ENCODE data around the gene UBE4B.
"Not testable (repeated sequence)": the region's sequence is repeated elsewhere in the genome, so short reads cannot be mapped to it uniquely, and the experiment has no call there.

The UBE4B gene

DNA sequence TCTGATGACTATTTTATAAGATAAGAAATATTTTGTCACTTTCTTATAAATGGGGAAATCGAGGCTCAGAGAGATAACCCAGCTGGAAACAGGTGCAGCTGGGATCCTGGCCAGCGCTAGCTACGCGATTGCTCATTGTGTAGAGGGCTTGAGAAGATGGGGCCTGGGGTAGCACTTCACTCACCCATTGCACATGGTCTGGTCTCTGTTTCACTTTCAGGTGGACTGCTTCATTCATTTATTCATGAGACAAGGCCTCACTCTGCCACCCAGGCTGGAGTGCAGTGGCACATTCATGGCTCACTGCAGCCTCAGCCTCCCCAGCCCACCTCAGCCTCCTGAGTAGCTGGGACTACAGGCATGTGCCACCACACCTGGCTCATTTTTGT is 23.8 kb downstream of the UBE4B start:
- peaks cover 10% of the 10 kb centered on the region for H3K4me1 Mint-ChIP-seq (ENCODE audit: low read depth)
- H3K27me3 Mint-ChIP-seq: no peaks in the 10 kb centered on the region
- H3K27ac Mint-ChIP-seq: no peak overlapping the region
- H3K4me3 Mint-ChIP-seq: no peak overlapping the region
- H3K36me3 Mint-ChIP-seq: peaks cover 6% of the 10 kb centered on the region
- no peaks in the 10 kb centered on the region for H3K9me3 Mint-ChIP-seq (ENCODE audit: low read depth)

- no peaks in the 10 kb centered on the region for H3K27me3 Mint-ChIP-seq
- peaks cover 4% of the 10 kb centered on the region for H3K36me3 Mint-ChIP-seq
- no peak overlapping the region for H3K27ac Mint-ChIP-seq
- no peaks in the 10 kb centered on the region for H3K9me3 Mint-ChIP-seq (ENCODE audit: low read depth)
- H3K4me3 Mint-ChIP-seq: no peak overlapping the region
- peaks cover 10% of the 10 kb centered on the region for H3K4me1 Mint-ChIP-seq (ENCODE audit: low read depth)
Measured at GRCh38 chr1:10057343-10057742, 24.6 kb downstream of the UBE4B start.

DNA sequence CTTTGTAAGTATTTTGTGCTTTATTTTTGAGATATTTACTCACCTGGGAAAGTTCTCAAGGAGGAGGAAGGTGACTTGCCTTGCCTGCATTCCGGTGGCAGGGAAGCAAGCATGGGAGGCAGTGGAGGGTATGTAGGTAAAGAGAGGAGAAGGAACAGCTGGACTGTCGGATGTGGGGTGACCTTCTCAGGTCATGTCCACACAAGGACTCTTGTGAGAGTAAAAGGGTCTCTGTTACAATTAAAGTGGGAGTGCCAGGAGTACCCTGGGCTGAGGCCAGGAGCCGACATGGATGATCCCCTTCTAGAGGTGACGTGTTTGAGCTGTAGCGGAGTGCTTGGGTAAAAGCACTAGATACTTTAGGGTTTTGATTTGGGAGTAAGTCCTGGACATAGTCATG is 25.0 kb downstream of the UBE4B start:
- peaks cover 2% of the 10 kb centered on the region for H3K36me3 Mint-ChIP-seq
- H3K4me1 Mint-ChIP-seq (ENCODE audit: low read depth): peaks cover 7% of the 10 kb centered on the region
- H3K4me3 Mint-ChIP-seq: no peak overlapping the region
- no peaks in the 10 kb centered on the region for H3K27me3 Mint-ChIP-seq
- H3K9me3 Mint-ChIP-seq (ENCODE audit: low read depth): no peaks in the 10 kb centered on the region
- no peak overlapping the region for H3K27ac Mint-ChIP-seq

DNA sequence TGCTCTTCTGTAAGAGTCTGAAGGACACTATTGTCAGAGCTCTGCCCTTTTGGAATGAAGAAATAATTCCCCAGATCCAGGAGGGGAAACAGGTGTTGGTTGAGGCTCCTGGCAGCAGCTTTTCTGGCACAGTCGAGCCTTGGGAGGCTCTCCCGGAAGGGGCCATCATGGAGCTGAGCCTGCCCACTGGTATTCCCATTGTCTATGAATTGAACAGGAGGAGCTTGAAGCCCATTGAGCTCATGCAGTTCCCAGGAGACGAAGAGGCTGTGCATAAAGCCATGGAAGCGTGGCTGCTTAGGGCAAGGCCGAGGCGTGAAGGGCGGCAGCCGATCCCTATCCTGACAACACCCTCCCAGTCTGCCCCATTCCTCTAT is 26.6 kb downstream of the UBE4B start:
- H3K27me3 Mint-ChIP-seq: no peaks in the 10 kb centered on the region
- H3K36me3 Mint-ChIP-seq: peaks cover 3% of the 10 kb centered on the region
- H3K4me3 Mint-ChIP-seq: no peak overlapping the region
- no peak overlapping the region for H3K27ac Mint-ChIP-seq
- H3K9me3 Mint-ChIP-seq (ENCODE audit: low read depth): no peaks in the 10 kb centered on the region
- H3K4me1 Mint-ChIP-seq (ENCODE audit: low read depth): peaks cover 15% of the 10 kb centered on the region

- H3K27me3 Mint-ChIP-seq: no peaks in the 10 kb centered on the region
- H3K4me3 Mint-ChIP-seq: no peak overlapping the region
- no peak overlapping the region for H3K27ac Mint-ChIP-seq
- no peaks in the 10 kb centered on the region for H3K9me3 Mint-ChIP-seq (ENCODE audit: low read depth)
- H3K4me1 Mint-ChIP-seq (ENCODE audit: low read depth): peaks cover 16% of the 10 kb centered on the region
- peaks cover 3% of the 10 kb centered on the region for H3K36me3 Mint-ChIP-seq
Measured at GRCh38 chr1:10060311-10061100, 27.7 kb downstream of the UBE4B start.

DNA sequence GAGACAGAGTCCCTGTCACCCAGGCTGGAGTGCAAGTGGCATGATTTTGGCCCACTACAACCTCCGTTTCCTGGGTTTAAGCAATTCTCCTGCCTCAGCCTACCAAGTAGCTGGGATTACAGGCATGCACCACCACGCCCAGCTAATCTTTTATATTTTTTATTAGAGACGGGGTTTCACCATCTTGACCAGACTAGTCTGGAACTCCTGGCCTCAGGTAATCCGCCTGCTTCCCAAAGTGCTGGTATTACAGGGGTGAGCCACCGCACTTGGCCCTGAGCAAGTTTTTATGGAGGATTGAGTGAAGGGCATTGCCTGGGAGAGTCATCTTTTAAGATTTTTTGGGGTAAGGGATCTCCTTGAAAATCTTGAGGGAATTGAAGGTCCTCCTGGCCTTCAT is 28.5 kb downstream of the UBE4B start:
- H3K4me3 Mint-ChIP-seq: no peak overlapping the region
- peaks cover 16% of the 10 kb centered on the region for H3K4me1 Mint-ChIP-seq (ENCODE audit: low read depth)
- H3K36me3 Mint-ChIP-seq: peaks cover 3% of the 10 kb centered on the region
- no peak overlapping the region for H3K27ac Mint-ChIP-seq
- no peaks in the 10 kb centered on the region for H3K9me3 Mint-ChIP-seq (ENCODE audit: low read depth)
- no peaks in the 10 kb centered on the region for H3K27me3 Mint-ChIP-seq

DNA sequence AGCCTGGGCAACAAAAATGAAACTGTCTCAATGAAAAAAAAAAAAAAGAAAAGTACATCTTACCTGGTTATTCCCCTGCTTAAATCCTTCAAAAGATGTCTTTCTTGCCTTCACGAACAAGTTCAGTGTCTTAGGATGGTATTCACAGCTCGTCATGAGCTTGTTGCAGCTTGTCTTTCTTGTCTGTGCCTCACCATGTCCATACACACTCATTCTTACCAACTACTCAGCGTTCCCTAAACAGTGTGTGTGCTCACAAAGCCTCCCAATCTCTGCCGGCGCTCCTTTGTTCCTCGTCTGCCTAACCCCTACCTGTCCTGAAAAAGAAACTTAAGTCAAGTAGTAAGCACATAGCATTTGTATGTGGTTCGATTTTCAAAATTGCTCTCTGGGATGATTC is 31.1 kb downstream of the UBE4B start:
- Mint-ChIP-seq H3K9me3 (ENCODE audit: low read depth) (no peaks in the 10 kb centered on the region), H3K27me3 (no peaks in the 10 kb centered on the region), H3K4me1 (ENCODE audit: low read depth) (peaks cover 13% of the 10 kb centered on the region), H3K36me3 (peaks cover 3% of the 10 kb centered on the region), H3K27ac (no peak overlapping the region), H3K4me3 (no peak overlapping the region)

GRCh38 chr1:10064416-10065343 is 31.9 kb downstream of the UBE4B start:
- H3K4me3 Mint-ChIP-seq: no peak overlapping the region
- no peaks in the 10 kb centered on the region for H3K9me3 Mint-ChIP-seq (ENCODE audit: low read depth)
- H3K4me1 Mint-ChIP-seq (ENCODE audit: low read depth): peaks cover 16% of the 10 kb centered on the region
- no peaks in the 10 kb centered on the region for H3K27me3 Mint-ChIP-seq
- no peak overlapping the region for H3K27ac Mint-ChIP-seq
- peaks cover 3% of the 10 kb centered on the region for H3K36me3 Mint-ChIP-seq

DNA sequence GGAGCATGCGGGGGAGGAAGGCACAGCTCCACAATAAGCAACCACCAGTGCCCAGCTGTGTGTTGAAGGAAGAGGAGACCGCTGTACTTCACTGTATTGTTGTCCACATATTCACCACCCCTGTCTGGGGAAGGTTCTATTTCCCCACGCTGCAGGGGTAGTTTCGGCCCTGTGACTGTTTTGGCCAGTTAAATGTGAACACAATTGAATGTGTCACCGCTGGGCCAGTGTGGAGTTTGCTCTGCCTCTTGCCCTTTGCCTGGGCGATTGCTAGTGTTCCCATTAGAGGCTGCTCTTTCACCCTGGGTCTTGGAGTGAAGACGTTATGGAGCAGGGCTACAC is 32.6 kb downstream of the UBE4B start:
- H3K27me3 Mint-ChIP-seq: no peaks in the 10 kb centered on the region
- no peak overlapping the region for H3K4me3 Mint-ChIP-seq
- peaks cover 16% of the 10 kb centered on the region for H3K4me1 Mint-ChIP-seq (ENCODE audit: low read depth)
- no peak overlapping the region for H3K27ac Mint-ChIP-seq
- H3K36me3 Mint-ChIP-seq: peaks cover 3% of the 10 kb centered on the region
- no peaks in the 10 kb centered on the region for H3K9me3 Mint-ChIP-seq (ENCODE audit: low read depth)

GRCh38 chr1:10065760-10066159 is 33.0 kb downstream of the UBE4B start:
- peaks cover 3% of the 10 kb centered on the region for H3K36me3 Mint-ChIP-seq
- H3K27ac Mint-ChIP-seq: no peak overlapping the region
- H3K27me3 Mint-ChIP-seq: no peaks in the 10 kb centered on the region
- peaks cover 16% of the 10 kb centered on the region for H3K4me1 Mint-ChIP-seq (ENCODE audit: low read depth)
- H3K4me3 Mint-ChIP-seq: no peak overlapping the region
- H3K9me3 Mint-ChIP-seq (ENCODE audit: low read depth): no peaks in the 10 kb centered on the region

GRCh38 chr1:10068605-10069294 is 36.0 kb downstream of the UBE4B start:
- Mint-ChIP-seq H3K4me1 (ENCODE audit: low read depth) (peaks cover 14% of the 10 kb centered on the region), H3K27ac (no peak overlapping the region), H3K36me3 (peaks cover 3% of the 10 kb centered on the region), H3K27me3 (no peaks in the 10 kb centered on the region), H3K4me3 (no peak overlapping the region), H3K9me3 (ENCODE audit: low read depth) (no peaks in the 10 kb centered on the region)

GRCh38 chr1:10070206-10070605 is 37.4 kb downstream of the UBE4B start:
- H3K27me3 Mint-ChIP-seq: no peaks in the 10 kb centered on the region
- no peak overlapping the region for H3K4me3 Mint-ChIP-seq
- H3K27ac Mint-ChIP-seq: no peak overlapping the region

DNA sequence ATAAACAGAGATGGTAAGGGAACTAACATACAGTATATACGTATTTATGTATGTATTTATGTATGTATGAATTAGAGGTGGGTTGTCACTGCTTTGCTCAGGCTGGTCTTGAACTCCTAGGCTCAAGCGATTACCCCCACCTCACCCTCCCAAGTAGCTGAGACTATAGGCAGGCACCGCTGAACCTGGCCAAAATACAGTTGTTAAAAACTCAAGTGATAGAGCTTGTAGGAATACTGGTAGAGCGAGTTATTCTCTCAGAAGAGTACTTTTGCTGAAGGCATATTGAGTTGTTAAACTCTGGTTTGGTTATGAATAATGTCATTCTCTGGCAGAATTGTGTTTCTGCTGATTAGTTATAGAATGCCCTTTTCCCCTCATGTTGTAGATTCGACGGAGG is 38.9 kb downstream of the UBE4B start:
- Mint-ChIP-seq H3K27ac (no peak overlapping the region), H3K4me1 (ENCODE audit: low read depth) (peaks cover 20% of the 10 kb centered on the region), H3K36me3 (peaks cover 7% of the 10 kb centered on the region), H3K4me3 (no peak overlapping the region), H3K27me3 (no peaks in the 10 kb centered on the region), H3K9me3 (ENCODE audit: low read depth) (no peaks in the 10 kb centered on the region)

More at GRCh38 chr1:10070206-10070605, 37.4 kb downstream of the UBE4B start:
- Mint-ChIP-seq H3K9me3 (ENCODE audit: low read depth) (no peaks in the 10 kb centered on the region), H3K36me3 (peaks cover 7% of the 10 kb centered on the region), H3K4me1 (ENCODE audit: low read depth) (peaks cover 19% of the 10 kb centered on the region)

GRCh38 chr1:10073371-10073770 is 40.6 kb downstream of the UBE4B start:
- not testable (repeated sequence) for H3K27me3 Mint-ChIP-seq, H3K4me3 Mint-ChIP-seq

More at GRCh38 chr1:10073371-10073770, 40.6 kb downstream of the UBE4B start:
- peaks cover 12% of the 10 kb centered on the region for H3K36me3 Mint-ChIP-seq
- H3K9me3 Mint-ChIP-seq (ENCODE audit: low read depth); H3K27ac Mint-ChIP-seq: not testable (repeated sequence)
- peaks cover 19% of the 10 kb centered on the region for H3K4me1 Mint-ChIP-seq (ENCODE audit: low read depth)
